HEK293 (cell line): ENCODE results near the gene STX11.

Experiments used
- GLI2 ChIP-seq: fragments of 450-650 bp; formaldehyde crosslinking; IDR thresholded peaks from 2 replicates; pipeline ENCODE4; 2017; ENCODE audit warnings: missing biosample characterization, missing genetic modification characterization, low read depth, borderline replicate concordance
- GLIS1 ChIP-seq: fragments of 450-650 bp; formaldehyde crosslinking; IDR thresholded peaks from 2 replicates; pipeline ENCODE4 v1.5.1; 2016; ENCODE audit warnings: missing biosample characterization, missing genetic modification characterization
- PBX3 ChIP-seq: sonication (generic); formaldehyde crosslinking; IDR thresholded peaks from 2 replicates; pipeline ENCODE4 v1.8.1; 2022; ENCODE audit warnings: mild to moderate bottlenecking, moderate library complexity, missing genetic modification reagents
- TSHZ1 ChIP-seq: fragments of 450-650 bp; formaldehyde crosslinking; IDR thresholded peaks from 2 replicates; pipeline ENCODE4 v1.5.1; 2016; ENCODE audit warnings: missing biosample characterization, missing genetic modification characterization, borderline replicate concordance
- ZBTB48 ChIP-seq: fragments of 450-650 bp; formaldehyde crosslinking; IDR thresholded peaks from 2 replicates; pipeline ENCODE4 v1.5.1; 2016; ENCODE audit warnings: missing biosample characterization, missing genetic modification characterization
- ZNF112 ChIP-seq: fragments of 450-650 bp; formaldehyde crosslinking; IDR thresholded peaks from 2 replicates; pipeline ENCODE4 v1.5.0; 2017; ENCODE audit warnings: missing biosample characterization, missing genetic modification characterization
- ZNF138 ChIP-seq: fragments of 450-650 bp; formaldehyde crosslinking; IDR thresholded peaks from 2 replicates; pipeline ENCODE4 v1.5.1; 2016; ENCODE audit warnings: missing biosample characterization, missing genetic modification characterization, borderline replicate concordance
- ZNF23 ChIP-seq: fragments of 450-650 bp; formaldehyde crosslinking; IDR thresholded peaks from 2 replicates; pipeline ENCODE4 v1.5.1; 2016; ENCODE audit warnings: missing biosample characterization, missing genetic modification characterization, borderline replicate concordance
- ZNF324 ChIP-seq: fragments of 450-650 bp; formaldehyde crosslinking; IDR thresholded peaks from 2 replicates; pipeline ENCODE4 v1.5.1; 2016; ENCODE audit warnings: missing biosample characterization, missing genetic modification characterization
- ZNF335 ChIP-seq: fragments of 450-650 bp; formaldehyde crosslinking; conservative IDR thresholded peaks from 2 replicates; pipeline ENCODE4 v1.5.1; 2016; ENCODE audit warnings: missing biosample characterization, missing genetic modification characterization
- ZNF362 ChIP-seq: fragments of 450-650 bp; formaldehyde crosslinking; IDR thresholded peaks from 2 replicates; pipeline ENCODE4 v1.5.1; 2016; ENCODE audit warnings: missing biosample characterization, missing genetic modification characterization
- ZNF398 ChIP-seq: fragments of 450-650 bp; formaldehyde crosslinking; IDR thresholded peaks from 2 replicates; pipeline ENCODE4 v1.5.1; 2017; ENCODE audit warnings: missing biosample characterization, missing genetic modification characterization
- ZNF548 ChIP-seq: fragments of 450-650 bp; formaldehyde crosslinking; IDR thresholded peaks from 2 replicates; pipeline ENCODE4 v1.5.1; 2016; ENCODE audit warnings: missing biosample characterization, missing genetic modification characterization
- ZNF555 ChIP-seq: fragments of 450-650 bp; formaldehyde crosslinking; conservative IDR thresholded peaks from 2 replicates; pipeline ENCODE4 v1.5.1; 2017; ENCODE audit warnings: missing biosample characterization, mild to moderate bottlenecking, missing genetic modification characterization, inconsistent platforms
- ZNF561 ChIP-seq: fragments of 450-650 bp; IDR thresholded peaks from 2 replicates; pipeline ENCODE4 v1.5.1; 2018; ENCODE audit warnings: missing biosample characterization, missing genetic modification characterization, borderline replicate concordance
- ZNF610 ChIP-seq: fragments of 450-650 bp; formaldehyde crosslinking; IDR thresholded peaks from 2 replicates; pipeline ENCODE4 v1.5.1; 2016; ENCODE audit warnings: missing biosample characterization, missing genetic modification characterization, borderline replicate concordance
- ZNF626 ChIP-seq: fragments of 450-650 bp; sonication (Bioruptor Pico); formaldehyde crosslinking; IDR thresholded peaks from 2 replicates; pipeline ENCODE4 v1.5.1; 2018; ENCODE audit warnings: missing biosample characterization, missing genetic modification characterization, inconsistent platforms
- ZNF639 ChIP-seq: fragments of 450-650 bp; formaldehyde crosslinking; IDR thresholded peaks from 2 replicates; pipeline ENCODE4 v1.5.1; 2016; ENCODE audit warnings: missing biosample characterization, missing genetic modification characterization
- ZNF654 ChIP-seq: fragments of 450-650 bp; formaldehyde crosslinking; IDR thresholded peaks from 2 replicates; pipeline ENCODE4 v1.5.1; 2016; ENCODE audit warnings: low read depth, missing biosample characterization, missing genetic modification characterization
- ZNF658 ChIP-seq: fragments of 450-650 bp; formaldehyde crosslinking; IDR thresholded peaks from 2 replicates; pipeline ENCODE4; 2016; ENCODE audit warnings: missing biosample characterization, missing genetic modification characterization
- ZNF660 ChIP-seq: fragments of 450-650 bp; IDR thresholded peaks from 2 replicates; pipeline ENCODE4 v1.5.1; 2018; ENCODE audit warnings: missing biosample characterization, mild to moderate bottlenecking, missing genetic modification characterization
- ZNF670 ChIP-seq: fragments of 450-650 bp; formaldehyde crosslinking; IDR thresholded peaks from 2 replicates; pipeline ENCODE4 v1.5.1; 2016; ENCODE audit warnings: missing biosample characterization, missing genetic modification characterization, low read depth
- ZNF747 ChIP-seq: fragments of 450-650 bp; formaldehyde crosslinking; IDR thresholded peaks from 2 replicates; pipeline ENCODE4 v1.5.1; 2016; ENCODE audit warnings: missing biosample characterization, missing genetic modification characterization
- ZNF768 ChIP-seq: fragments of 450-650 bp; formaldehyde crosslinking; IDR thresholded peaks from 2 replicates; pipeline ENCODE4 v1.5.1; 2018; ENCODE audit warnings: missing biosample characterization, mild to moderate bottlenecking, missing genetic modification characterization
- ZSCAN18 ChIP-seq: fragments of 450-650 bp; formaldehyde crosslinking; IDR thresholded peaks from 2 replicates; pipeline ENCODE4 v1.5.1; 2016; ENCODE audit warnings: missing biosample characterization, missing genetic modification characterization
- ZSCAN23 ChIP-seq: fragments of 450-650 bp; formaldehyde crosslinking; IDR thresholded peaks from 2 replicates; pipeline ENCODE4 v1.5.1; 2016; ENCODE audit warnings: missing biosample characterization, missing genetic modification characterization

Gene STX11

GRCh38 chr6:144215932-144216667, 65.8 kb downstream of the STX11 start (continued):
- TF ChIP-seq ZNF639 (peak; percentile 76), ZNF626 (tag by site-specific recombination) (no peak), ZBTB48 (tag by site-specific recombination) (peak; percentile 98), ZNF670 (tag by site-specific recombination) (no peak), ZNF324 (tag by site-specific recombination) (peak; percentile 87), ZNF660 (tag by site-specific recombination) (peak; percentile 92), ZNF555 (tag by site-specific recombination) (no peak), ZNF138 (tag by site-specific recombination) (no peak), ZNF335 (tag by site-specific recombination) (peak; percentile 67), PBX3 (CRISPR knock-in tag) (no peak; the same call in 1 of the 2 replicates), GLIS1 (tag by site-specific recombination) (peak; percentile 10; the same call in 1 of the 2 replicates), ZNF768 (tag by site-specific recombination) (no peak), ZNF23 (no peak; the same call in 1 of the 2 replicates), ZNF398 (tag by site-specific recombination) (no peak; the same call in 1 of the 2 replicates), TSHZ1 (tag by site-specific recombination) (no peak), ZSCAN18 (tag by site-specific recombination) (peak; percentile 38; the same call in 1 of the 2 replicates), ZNF654 (tag by site-specific recombination) (peak; percentile 9), ZNF112 (tag by site-specific recombination) (no peak), ZNF362 (no peak), ZNF658 (tag by site-specific recombination) (no peak), ZNF548 (tag by site-specific recombination) (no peak), ZNF561 (tag by site-specific recombination) (peak; percentile 97), ZNF747 (tag by site-specific recombination) (no peak), ZNF610 (peak; percentile 65; the same call in 1 of the 2 replicates), ZSCAN23 (0 out of 2 replicates have a peak, but pooled peaks have one; percentile 24), GLI2 (tag by site-specific recombination) (no peak)
